NCI-H1417 (cell line): ENCODE measurements around the gene CFAP90.

Source experiments
- DNase-seq, 3 experiments: peaks; one replicate each; lab custom pipeline; 2025; lab: John Stamatoyannopoulos, UW

Gene CFAP90, protein sequence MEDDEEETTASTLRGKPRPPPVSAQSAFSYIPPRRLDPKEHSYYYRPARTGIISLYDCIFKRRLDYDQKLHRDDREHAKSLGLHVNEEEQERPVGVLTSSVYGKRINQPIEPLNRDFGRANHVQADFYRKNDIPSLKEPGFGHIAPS

DNA sequence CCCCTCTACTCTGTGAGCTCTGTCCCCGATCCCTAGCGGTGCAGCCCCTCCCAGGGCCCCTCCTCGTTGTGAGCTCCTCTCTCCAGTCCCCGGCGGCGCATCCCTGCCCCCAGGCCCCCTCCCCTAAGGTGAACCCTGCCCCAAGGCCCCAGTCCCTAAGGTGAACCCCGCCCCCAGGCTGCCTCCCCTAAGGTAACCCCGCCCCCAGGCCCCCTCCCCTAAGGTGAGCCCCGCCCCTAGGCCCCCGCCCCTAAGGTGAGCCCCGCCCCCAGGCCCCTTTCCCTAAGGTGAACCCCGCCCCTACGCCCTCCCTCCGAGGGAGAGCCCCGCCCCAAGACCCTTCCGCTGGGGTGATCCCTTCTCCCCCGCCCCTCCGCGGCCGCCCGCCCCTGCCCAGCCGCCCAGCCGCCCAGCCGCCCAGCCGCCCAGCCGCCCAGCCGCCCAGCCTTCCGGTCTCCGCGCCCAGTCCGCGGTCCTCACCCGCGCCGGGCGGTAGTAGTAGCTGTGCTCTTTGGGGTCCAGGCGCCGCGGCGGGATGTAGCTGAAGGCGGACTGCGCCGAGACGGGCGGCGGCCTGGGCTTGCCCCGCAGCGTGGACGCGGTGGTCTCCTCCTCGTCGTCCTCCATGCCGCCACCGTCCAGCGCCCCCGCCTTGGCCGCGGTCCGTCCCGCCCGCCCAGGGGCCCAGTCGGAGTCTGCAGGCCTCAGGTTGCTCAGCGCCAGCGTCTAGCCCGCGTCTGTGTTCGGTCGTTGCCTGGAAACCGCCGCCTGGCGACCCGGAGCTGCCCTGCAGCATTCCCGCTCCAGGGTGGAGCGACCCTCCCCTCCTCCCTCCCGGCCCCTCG is at the start of gene CFAP90:
Gene CFAP90 (minus strand): TSS at position 739 of the 845 bp plus-strand sequence. CDS start 112 bp downstream, at position 627.
- peak; percentile 51 to 91 (median 90) for DNase-seq

DNA sequence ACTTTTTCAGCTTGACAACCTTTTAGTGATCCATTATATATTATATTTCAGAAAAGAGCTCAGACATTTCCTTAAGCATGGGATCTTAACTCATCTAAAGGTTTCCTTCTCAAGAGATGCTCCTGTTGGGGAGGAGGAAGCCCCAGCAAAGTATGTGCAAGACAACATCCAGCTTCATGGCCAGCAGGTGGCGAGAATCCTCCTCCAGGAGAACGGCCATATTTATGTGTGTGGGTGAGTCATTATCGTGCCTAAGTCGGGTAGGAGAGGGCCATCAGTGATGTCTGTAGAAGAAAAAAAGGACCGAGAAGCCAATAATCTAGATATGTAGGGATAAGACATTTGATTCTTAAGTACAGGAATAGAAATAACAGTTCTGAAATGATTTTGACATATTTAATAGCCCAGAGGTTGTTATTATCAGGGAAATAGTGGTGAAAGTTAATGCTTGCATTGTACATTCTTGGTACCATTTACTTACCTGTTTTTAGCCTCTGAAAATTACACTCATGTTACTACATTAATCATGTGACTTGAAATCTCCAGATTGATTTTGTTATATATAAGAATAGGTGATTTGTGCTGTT is 46.2 kb upstream of the CFAP90 start:
- DNase-seq, result peak in 2 of 3 experiments; percentile 38 to 58

DNA sequence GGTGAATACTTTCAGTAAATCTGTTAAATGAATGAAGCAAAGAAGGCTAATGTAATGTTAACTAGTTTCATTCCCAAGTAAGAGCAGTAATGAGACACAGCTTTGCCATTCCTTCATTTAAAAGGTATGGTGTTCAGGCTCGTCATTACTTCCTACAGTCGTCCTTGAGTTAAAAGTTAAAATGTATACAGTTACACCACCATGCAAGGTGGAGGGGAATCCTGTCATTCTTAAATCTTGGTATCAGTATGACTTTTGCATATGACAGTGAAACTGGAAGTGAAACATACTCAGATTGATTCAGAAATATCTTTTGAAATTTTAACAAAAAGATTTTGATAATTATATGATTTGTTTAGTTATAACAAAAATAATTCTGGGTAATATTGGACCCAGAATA is 43.9 kb upstream of the CFAP90 start:
- no peak for DNase-seq

DNA sequence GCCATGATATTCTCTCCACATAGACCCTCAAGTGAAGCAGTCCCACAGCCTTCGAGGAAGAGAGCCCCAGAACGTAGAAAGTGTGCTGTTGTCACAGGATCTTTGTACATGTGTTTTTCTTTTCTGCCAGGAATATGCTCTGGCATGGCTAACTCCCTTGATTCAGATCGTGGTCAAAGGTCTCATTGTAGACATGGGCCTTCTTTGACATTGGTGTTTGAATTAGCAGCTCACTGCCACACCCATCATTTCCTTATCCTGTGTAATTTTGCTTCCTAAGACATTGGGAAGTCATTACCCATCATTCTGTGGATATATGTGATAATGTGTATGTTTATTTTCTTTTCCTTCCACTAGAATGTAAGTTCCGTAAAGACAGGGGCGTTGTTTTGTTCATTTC is 43.5 kb upstream of the CFAP90 start:
- DNase-seq, result no peak

DNA sequence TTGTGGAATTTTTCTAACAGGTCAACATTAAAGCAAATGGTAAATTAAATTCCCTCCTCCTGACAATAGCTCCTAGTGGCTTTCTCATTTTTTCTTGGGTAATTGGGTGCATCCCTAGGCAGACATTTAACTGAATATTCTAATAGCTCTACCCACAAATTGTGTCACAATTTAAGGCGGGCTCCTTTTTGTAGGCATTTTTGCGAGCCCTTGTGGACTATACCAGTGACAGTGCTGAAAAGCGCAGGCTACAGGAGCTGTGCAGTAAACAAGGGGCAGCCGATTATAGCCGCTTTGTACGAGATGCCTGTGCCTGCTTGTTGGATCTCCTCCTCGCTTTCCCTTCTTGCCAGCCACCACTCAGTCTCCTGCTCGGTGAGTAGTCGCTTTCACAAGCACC is 38.0 kb upstream of the CFAP90 start:
- no peak for DNase-seq

DNA sequence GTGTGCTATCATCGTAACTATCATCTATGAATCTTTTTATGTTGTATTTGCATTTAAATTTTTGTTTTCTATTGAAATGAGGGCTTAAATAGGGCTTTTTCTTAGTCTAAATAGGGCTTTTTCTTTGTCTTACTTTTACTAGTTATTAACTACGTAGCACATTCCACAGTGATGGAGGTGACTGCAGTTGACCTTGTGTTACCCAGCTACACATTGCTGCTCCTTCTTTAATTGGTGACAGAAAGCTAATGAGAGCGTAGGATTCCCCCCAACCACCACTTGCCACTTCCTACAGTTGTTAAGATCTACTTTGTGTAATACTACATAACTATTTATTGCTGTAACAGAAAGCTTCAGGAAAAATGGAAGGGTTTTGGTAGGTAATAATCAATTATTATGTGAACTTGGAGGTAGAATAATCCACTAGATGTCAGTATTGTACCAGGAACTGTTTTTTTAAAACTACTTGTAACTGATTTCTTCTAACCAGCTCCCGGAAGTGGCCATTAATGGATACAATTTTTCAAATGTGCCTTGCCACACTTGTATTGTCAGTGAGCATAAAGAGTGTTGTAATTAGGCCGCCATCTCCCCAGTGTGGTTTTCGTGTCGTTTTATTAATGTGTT is 36.0 kb upstream of the CFAP90 start:
- DNase-seq, result peak; percentile 14 to 93 (median 78)

DNA sequence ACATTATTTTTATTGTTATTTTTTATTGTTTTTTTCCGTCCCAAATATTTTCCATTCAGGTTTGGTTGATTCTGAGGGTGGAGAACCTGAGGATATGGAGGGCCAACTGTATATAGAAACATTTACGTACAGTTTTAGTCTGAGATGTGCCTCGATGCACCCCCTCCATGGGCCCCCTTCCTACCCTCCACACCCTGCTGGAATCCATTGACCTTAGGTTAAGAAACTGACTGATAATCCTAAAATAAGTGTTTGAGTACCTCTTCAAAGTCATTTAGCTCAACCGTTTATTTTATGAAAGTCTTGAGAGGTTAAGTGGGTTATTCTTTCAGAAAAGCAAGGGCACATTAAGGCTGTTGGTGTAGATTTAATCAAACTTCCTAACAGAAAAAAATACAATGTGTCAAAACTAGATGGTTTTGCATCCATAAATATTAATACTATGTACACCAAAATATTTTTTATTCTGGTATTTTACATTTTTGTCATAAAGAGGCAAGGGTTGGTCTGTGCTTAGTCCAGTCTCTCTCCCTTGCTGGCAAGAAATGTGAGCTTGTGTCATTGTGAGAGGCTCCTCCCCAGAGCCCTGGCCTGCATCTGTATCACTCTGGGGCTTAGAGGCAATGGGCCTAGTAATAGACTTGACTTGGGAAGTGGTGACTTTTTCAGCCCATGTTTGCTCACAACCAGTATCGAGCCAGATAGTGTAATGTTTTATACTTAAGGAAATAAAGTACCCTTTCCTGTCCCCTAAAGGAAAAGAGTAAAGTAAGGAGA is 33.7 kb upstream of the CFAP90 start:
- peak in 2 of 3 experiments; percentile 36 to 91 for DNase-seq

DNA sequence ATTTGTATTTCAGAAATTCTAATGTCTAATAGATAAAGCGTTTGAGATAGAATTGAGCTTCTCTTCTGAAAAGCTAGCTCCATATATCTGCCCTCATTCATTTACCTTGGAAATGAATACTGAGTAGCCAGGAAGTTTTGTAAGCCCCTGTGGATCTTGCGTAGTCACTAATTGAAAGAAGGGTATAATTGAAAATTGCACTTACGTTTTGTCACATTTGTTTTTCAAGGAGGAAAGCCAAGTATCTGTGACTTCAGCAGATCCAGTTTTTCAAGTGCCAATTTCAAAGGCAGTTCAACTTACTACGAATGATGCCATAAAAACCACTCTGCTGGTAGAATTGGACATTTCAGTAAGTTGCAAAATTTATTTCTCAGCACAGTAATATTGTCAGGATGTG is 32.0 kb upstream of the CFAP90 start:
- peak in 1 of 3 experiments; percentile 76 for DNase-seq

DNA sequence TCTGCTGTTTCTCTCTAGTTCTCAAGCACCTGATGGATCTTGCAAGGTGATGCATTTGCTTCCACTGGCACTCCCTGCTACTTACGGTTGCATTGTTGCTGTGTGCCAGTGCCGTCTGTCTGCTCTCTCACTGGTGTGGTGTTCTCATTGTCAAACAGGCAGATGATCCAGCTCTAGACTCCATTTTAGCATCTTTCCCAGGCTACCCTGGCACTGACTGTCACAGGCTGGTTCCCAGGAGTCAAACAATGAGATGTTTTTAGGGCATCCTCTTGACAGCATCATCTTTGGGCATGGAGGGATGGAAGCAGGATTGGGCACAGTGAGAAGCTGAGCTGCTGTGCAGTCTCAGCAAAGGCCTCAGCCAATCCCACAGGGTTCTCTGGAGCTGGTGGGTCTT is 30.9 kb upstream of the CFAP90 start:
- DNase-seq, result peak in 1 of 3 experiments; percentile 19

DNA sequence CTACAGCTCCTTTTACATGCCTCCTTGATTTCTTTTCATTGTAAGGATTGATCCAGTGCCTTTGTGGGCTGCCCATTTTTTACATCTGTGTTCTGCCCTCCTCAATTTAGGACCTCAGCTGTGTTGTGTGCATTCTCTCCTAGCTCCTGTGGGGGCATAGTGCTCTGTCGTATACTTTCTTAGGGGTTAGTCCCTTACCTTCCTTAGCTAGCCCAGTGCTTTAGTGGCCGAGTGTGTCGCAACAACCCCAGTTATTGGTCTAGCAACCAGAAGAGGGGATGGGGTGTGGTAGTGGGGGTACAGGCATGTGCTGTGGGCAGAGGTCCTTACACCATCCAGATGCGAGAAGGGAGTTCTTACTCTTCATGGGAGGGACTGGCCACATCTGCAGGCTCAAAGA is 30.2 kb upstream of the CFAP90 start:
- DNase-seq, result no peak

DNA sequence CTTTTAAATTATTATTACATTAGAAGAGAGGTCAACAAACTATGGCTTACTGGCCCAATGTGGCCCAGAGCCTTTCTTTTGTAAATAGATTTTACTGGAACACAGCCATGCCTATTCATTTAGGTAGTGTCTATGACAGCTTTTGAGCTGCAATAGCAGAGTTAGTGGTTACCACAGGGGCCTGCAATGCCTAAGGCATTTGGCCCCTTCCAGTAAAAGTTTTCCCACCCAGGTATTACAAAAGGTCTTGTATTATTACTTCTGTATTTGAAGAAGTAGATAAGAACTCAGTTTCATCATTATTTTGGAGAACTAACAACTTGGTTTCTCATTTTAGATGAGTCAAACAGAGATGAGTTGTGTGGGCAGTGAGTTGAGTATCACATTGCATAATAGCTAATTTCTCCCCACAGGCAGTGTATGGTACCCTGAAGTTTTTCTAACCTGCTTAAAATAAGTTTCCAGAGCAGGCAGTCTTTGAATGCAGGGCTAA is 27.5 kb upstream of the CFAP90 start:
- no peak for DNase-seq

DNA sequence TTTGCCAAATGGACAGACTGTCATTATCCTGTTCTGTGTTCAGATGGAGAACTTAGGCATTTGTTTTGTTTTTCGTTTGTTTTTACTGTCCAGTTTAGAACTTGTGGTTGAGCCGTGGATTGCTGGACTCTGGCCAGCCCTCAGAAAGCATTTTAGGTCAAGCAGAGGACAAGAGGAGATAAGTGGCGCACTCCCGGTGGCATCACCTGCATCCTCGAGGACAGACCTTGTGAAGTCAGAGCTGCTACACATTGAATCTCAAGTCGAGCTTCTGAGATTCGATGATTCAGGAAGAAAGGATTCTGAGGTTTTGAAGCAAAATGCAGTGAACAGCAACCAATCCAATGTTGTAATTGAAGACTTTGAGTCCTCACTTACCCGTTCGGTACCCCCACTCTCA is 26.9 kb upstream of the CFAP90 start:
- peak in 1 of 3 experiments; percentile 39 for DNase-seq

DNA sequence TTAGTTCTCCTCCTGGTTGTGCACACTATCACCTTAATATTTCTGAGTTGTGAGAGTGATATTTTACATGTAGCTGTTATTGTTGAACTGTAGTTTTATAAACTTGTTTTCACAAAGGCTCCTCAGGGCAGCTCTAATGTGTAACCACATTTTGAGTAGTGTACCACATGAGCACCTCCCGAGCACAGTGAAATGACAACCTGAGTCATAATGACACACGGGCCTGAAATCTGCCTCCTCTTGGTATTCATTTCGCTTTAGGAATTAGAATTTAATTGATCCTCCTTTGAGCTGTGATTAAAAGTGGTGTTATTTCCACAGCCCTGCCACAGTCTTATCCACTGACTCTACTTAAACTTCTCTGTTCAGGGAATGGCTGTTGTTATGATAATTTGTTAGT is 25.9 kb upstream of the CFAP90 start:
- DNase-seq, result no peak

DNA sequence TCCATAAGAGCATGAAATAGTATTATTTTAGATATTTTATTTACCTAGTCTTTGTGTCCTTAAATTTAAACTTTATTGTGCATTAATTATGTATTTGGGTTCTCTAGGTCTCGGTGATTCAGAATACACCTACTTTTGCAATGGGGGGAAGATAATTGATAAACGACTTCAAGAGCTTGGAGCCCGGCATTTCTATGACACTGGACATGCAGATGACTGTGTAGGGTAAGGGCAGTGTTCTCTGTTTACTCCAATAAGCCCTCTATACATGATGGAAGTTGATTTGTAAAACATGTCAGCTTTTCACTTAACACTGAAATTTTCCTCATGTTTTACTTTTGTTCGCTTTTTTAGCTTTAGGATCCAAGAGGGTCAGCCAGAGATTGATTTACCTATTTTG is 24.2 kb upstream of the CFAP90 start:
- no peak for DNase-seq

DNA sequence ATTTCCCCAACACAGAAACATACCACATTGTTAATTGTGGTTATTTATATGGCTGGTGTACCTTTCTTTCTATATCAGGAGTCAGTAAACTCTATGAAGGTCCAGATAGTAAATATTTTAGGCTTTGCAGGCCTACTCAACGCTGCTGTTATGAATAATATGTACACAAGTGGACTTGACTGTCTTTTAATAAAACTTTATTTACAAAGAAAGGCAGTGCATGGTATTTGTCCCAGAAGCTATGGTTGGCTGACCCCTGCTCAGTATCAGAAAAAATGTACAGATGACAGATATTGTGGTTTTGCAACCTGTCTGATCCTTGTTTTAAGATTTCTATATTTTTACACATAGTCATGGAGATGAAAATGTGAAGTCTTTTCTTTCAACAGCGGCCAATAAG is 23.7 kb upstream of the CFAP90 start:
- DNase-seq, result no peak

DNA sequence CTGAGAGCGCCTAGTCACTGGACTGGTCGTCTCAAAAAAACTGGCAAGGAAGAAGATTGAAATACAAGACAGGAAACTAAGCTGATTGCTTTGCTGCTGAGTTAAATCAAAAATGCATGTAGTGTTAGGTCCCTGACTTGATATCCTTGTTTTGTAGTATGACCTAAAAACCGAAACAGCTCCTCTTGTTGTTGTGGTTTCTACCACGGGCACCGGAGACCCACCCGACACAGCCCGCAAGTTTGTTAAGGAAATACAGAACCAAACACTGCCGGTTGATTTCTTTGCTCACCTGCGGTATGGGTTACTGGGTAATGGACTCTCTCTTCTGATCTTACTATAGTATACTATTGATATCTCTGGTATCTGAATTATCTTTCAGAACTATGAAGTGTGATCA is 22.3 kb upstream of the CFAP90 start:
- DNase-seq, result no peak

DNA sequence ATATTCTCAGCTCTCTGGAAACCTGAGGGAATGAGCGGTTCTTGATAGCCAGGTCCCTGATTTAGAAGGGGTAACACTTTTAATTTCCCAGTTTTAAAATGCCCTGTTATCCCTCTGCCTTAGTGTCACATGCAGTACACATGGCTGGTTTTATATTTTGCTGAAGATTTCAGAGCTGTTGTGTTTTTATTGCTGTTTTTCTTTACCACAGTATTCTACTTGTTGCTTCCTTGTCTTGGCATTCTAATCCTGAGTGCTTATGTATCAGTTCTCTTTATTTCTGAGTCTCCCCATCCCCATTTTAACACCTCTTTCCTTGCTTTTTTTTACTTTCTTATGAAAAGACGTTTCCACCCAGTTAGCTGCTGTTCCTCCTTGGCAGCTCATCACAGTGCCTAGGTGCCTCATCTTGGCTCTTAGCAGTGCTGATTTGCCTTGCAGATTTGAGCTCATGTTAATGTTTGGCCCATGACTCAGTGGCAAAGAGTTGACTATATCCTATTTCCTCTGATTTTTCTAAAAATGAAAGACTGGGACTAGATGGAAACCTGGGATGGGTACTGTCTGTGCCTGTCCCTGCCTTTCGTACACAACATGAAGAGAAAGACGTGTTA is 21.7 kb upstream of the CFAP90 start:
- DNase-seq, result no peak

DNA sequence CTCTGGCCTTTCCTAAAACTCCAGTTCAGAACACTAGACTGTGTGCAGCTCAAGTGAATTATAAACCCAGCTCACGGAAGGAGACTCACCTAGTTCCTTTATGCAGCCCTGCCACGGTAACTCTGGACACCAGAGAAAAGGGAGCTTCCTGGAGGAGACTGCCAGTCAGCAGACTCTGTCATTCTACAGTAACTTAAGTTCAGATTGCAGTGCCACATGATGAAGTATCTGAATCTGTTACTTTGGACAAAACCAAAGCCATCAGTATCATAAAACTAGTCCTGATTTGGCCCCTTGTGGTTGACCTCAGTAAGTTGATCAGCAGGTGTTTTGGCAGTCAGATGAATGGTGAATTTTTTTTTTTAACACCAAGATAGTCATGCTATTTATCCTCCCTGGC is 20.7 kb upstream of the CFAP90 start:
- no peak for DNase-seq

DNA sequence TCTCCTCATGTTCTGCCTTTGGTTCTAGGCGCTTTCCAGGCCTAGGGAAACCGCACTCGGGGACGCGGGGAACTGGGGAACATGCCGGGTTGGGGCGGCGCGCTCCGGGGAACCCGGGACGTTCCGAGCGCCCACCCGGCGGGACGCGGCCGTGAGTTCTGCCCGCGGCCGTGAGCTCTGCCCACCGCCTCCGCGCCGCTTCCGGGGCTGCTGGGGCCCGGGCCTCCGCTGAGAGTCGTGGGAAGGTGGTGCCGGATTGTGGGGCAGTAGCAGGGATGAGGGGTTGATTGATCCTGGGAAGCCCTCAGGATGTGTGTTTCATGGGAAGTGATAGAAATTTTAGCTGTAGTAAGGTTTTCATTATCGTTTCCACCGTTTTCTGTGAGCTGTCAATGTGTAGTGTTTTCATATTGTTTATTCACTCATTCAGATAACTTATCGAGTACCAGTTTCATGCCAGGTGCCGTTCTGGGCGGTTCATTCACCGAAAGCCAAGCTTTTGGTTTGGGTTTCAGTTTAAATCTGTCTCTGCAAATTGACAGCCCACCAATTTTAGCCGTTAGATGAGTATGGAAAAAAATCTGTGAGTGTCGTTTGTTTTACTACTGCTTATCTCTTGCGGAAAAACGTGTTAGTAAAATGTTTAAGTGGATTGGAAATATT is 18.7 kb upstream of the CFAP90 start:
- peak in 1 of 3 experiments; percentile 71 for DNase-seq

DNA sequence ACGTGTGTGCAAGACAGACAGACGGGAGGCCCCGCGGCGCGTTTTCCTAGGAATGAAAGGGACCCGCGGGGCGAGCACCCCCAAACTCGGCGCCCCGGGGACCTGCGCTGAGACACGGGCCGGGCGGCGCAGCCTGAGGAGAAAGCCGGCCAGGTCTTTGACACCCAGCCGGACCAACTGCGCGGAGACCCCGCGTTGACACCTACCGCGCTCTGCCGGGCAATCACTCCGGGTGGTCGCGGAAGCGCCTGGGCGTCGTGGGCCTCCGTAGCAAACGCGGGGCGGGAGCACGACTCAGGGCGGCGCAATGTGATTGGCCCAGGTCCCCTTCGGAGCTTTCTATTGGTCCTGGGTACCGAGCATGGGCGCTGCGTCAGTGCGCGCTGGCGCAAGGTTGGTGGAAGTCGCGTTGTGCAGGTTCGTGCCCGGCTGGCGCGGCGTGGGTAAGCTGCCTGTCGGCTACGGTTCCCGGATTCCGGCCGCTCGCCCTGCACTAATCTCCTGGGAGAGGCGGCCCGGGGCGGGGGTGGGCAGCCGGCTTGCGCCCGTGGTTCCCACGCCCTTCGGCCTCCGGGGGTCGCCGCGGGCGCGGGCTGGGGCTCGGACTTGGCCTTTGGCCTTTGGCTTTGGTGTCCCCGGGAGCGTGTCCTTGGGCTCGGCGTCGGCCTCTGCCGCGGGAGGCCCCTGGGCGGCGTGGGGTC is 18.0 kb upstream of the CFAP90 start, which contains the start of the genes FASTKD3 and MTRR:
Gene FASTKD3 (minus strand): TSS at position 259 of the 701 bp plus-strand sequence. CDS start 948 bp downstream, outside the sequence.
Gene MTRR (plus strand): TSS at position 376 of the 701 bp plus-strand sequence. CDS start 1,647 bp downstream, outside the sequence.
- DNase-seq, result peak; percentile 95 to 98 (median 97)
